Activated B cell treated with CpG ODN at 0.5 μM for 24 hours (primary cell): Measurements from ENCODE around the gene SS18L1. TPM values are rescaled to one million over a fixed set of nuclear protein-coding genes. Genes with fewer than 3 reads are reported as not detected.

Experiments used
- ATAC-seq: fragments of 200-7000 bp; cut with Tn5 transposase; one replicate; pipeline ENCODE4 v1.10.0; 2021; ENCODE audit warnings: low read depth, mild to moderate bottlenecking, moderate library complexity
- CTCF ChIA-PET: fragments of 350-600 bp; sonication (Branson Sonifier 250); formaldehyde crosslinking; loops from one replicate; lab custom pipeline; 2021; ENCODE audit warnings: antibody characterized with exemption; lab: Charles Lee
- POLR2A ChIA-PET: fragments of 350-600 bp; sonication (Branson Sonifier 250); formaldehyde crosslinking; loops from one replicate; lab custom pipeline; 2021; ENCODE audit warnings: antibody characterized with exemption; lab: Charles Lee
- DNase-seq: peaks from one replicate; pipeline ENCODE4 v3.0.0; 2022
- H3K27ac Mint-ChIP-seq: one replicate; pipeline ENCODE4 v1.8.0; 2020; ENCODE audit warnings: mixed read lengths
- H3K27me3 Mint-ChIP-seq: one replicate; pipeline ENCODE4 v1.8.0; 2021; ENCODE audit warnings: mixed read lengths
- H3K36me3 Mint-ChIP-seq: one replicate; pipeline ENCODE4 v1.8.0; 2021; ENCODE audit warnings: low read depth, mixed read lengths
- H3K4me1 Mint-ChIP-seq: one replicate; pipeline ENCODE4 v1.8.0; 2021; ENCODE audit warnings: mixed read lengths
- H3K4me3 Mint-ChIP-seq: one replicate; pipeline ENCODE4 v1.8.0; 2020; ENCODE audit warnings: mild to moderate bottlenecking, mixed read lengths
- H3K9me3 Mint-ChIP-seq: one replicate; pipeline ENCODE4 v1.8.0; 2020; ENCODE audit warnings: mixed read lengths
- intact Hi-C: fragments of 100-400 bp; cut with micrococcal nuclease; formaldehyde crosslinking; loops from one replicate; pipeline ENCODE4 v1.15.1; 2024
- total RNA-seq: library from RNA; stranded (reverse); gene quantifications from 2 replicates; pipeline ENCODE4 v1.2.3, GENCODE V29; 2022
- TF ChIP-seq, protein P1 (sequence below): fragments of 200-600 bp; IDR thresholded peaks from one replicate; pipeline ENCODE4 v1.8.0; 2022; ENCODE audit warnings: antibody characterized with exemption, mild to moderate bottlenecking

SS18L1 gene
- total RNA-seq, 1 donor from 2014 or later: 9.0 TPM

- H3K27me3 Mint-ChIP-seq: peaks cover 14% of the 10 kb centered on the region
- POLR2A ChIA-PET: interaction anchor here (0.6 kb wide), 1 partner anchor 27 kb away, joined by 5 read pairs; no protein-coding TSS in a partner anchor
These were observed 67.6 kb downstream of the SS18L1 start for GRCh38 chr20:62211216-62211615.

DNA sequence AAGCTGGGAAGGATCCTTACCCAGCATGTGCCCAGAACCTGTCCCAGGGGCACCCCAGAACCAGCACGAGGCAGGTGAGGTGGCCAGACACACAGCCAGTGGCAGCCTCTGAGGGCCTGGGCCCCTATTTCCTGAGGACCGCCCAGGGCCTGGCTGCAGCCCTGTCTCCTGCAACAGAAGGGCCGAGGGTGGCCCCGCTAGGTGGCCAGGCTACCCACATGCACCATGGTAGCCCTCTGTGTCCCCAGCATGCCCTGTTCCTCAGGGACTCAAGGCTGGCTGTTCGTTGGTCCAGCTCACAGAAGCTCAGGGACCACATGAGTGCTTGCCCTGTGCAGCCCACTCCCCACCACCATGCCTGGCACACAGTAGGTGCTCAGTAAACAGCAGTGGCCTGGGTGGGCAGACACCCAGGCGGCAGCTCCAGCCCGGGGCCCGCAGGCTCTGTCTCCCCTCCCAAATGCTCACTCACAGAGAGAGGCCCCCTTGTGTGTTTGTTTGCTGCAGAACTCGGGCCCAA lies 68.3 kb downstream of the SS18L1 start:
- ChIA-PET CTCF (no interaction called here), POLR2A (interaction anchor here (0.6 kb wide), 1 partner anchor 28 kb away, joined by 5 read pairs; no protein-coding TSS in a partner anchor)
- intact Hi-C loops: no loop called here
- H3K27me3 Mint-ChIP-seq: peaks cover 16% of the 10 kb centered on the region
- H3K27ac Mint-ChIP-seq: no peak overlapping the region
- no peaks in the 10 kb centered on the region for H3K36me3 Mint-ChIP-seq
- ATAC-seq: no peak
- TF ChIP-seq, protein P1, sequence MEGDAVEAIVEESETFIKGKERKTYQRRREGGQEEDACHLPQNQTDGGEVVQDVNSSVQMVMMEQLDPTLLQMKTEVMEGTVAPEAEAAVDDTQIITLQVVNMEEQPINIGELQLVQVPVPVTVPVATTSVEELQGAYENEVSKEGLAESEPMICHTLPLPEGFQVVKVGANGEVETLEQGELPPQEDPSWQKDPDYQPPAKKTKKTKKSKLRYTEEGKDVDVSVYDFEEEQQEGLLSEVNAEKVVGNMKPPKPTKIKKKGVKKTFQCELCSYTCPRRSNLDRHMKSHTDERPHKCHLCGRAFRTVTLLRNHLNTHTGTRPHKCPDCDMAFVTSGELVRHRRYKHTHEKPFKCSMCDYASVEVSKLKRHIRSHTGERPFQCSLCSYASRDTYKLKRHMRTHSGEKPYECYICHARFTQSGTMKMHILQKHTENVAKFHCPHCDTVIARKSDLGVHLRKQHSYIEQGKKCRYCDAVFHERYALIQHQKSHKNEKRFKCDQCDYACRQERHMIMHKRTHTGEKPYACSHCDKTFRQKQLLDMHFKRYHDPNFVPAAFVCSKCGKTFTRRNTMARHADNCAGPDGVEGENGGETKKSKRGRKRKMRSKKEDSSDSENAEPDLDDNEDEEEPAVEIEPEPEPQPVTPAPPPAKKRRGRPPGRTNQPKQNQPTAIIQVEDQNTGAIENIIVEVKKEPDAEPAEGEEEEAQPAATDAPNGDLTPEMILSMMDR: no peak
- no peaks in the 10 kb centered on the region for H3K9me3 Mint-ChIP-seq
- no peak for DNase-seq
- H3K4me3 Mint-ChIP-seq: no peak overlapping the region
- no peaks in the 10 kb centered on the region for H3K4me1 Mint-ChIP-seq

More at GRCh38 chr20:62211216-62211615, 67.6 kb downstream of the SS18L1 start:
- H3K27ac Mint-ChIP-seq: no peak overlapping the region
- intact Hi-C loops: no loop called here
- H3K4me3 Mint-ChIP-seq: no peak overlapping the region
- no peaks in the 10 kb centered on the region for H3K36me3 Mint-ChIP-seq
- H3K9me3 Mint-ChIP-seq: no peaks in the 10 kb centered on the region
- TF ChIP-seq, protein P1: no peak
- CTCF ChIA-PET: no interaction called here
- no peaks in the 10 kb centered on the region for H3K4me1 Mint-ChIP-seq
- DNase-seq (no peak), ATAC-seq (no peak)

GRCh38 chr20:62212299-62212698 lies 68.7 kb downstream of the SS18L1 start:
- H3K27ac Mint-ChIP-seq: no peak overlapping the region
- peaks cover 20% of the 10 kb centered on the region for H3K27me3 Mint-ChIP-seq
- no peak for DNase-seq
- intact Hi-C loops: no loop called here
- CTCF ChIA-PET: no interaction called here
- POLR2A ChIA-PET: no interaction called here
- no peak overlapping the region for H3K4me3 Mint-ChIP-seq
- no peaks in the 10 kb centered on the region for H3K4me1 Mint-ChIP-seq
- ATAC-seq: no peak
- H3K36me3 Mint-ChIP-seq: no peaks in the 10 kb centered on the region
- H3K9me3 Mint-ChIP-seq: no peaks in the 10 kb centered on the region
- TF ChIP-seq, protein P1: no peak

DNA sequence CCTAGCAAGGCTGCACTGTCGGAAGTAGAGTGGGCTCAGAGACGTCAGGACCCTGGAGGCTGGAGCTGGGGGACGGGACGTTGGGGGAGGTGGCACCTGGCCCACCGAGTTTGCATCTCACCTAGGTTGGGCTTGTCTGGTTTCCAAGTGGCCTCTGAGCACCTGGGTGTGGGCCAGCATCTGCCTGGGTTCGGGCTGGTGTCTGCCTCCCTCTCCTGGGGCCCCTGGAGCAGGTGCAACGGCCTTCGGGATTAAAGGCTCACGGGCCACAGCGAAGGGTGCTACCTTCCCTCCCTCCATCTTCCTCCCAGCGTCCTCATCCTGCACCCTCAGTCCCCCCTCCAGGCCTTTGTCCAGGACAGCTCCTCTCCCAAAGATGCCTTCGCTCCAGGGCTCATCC lies 70.5 kb downstream of the SS18L1 start:
- CTCF ChIA-PET: no interaction called here
- H3K4me3 Mint-ChIP-seq: no peak overlapping the region
- H3K9me3 Mint-ChIP-seq: no peaks in the 10 kb centered on the region
- peaks cover 20% of the 10 kb centered on the region for H3K27me3 Mint-ChIP-seq
- ATAC-seq: no peak
- H3K36me3 Mint-ChIP-seq: no peaks in the 10 kb centered on the region
- intact Hi-C loops: no loop called here
- TF ChIP-seq, protein P1: no peak
- H3K27ac Mint-ChIP-seq: no peak overlapping the region
- POLR2A ChIA-PET: no interaction called here
- no peak for DNase-seq
- H3K4me1 Mint-ChIP-seq: peaks cover 1% of the 10 kb centered on the region

GRCh38 chr20:62215020-62215990 lies 71.7 kb downstream of the SS18L1 start:
- no peaks in the 10 kb centered on the region for H3K36me3 Mint-ChIP-seq
- peaks cover 1% of the 10 kb centered on the region for H3K4me1 Mint-ChIP-seq
- no peak for DNase-seq
- H3K4me3 Mint-ChIP-seq: no peak overlapping the region
- H3K27ac Mint-ChIP-seq: no peak overlapping the region
- TF ChIP-seq, protein P1: no peak
- ATAC-seq: no peak
- peaks cover 20% of the 10 kb centered on the region for H3K27me3 Mint-ChIP-seq
- ChIA-PET POLR2A (no interaction called here), CTCF (no interaction called here)
- H3K9me3 Mint-ChIP-seq: no peaks in the 10 kb centered on the region
- intact Hi-C loops: no loop called here
